ENCODE data around the gene GGTA1. TPM values are rescaled to one million over a fixed set of nuclear protein-coding genes. Genes with fewer than 3 reads are reported as not detected.
"Not testable (repeated sequence)": the region's sequence is repeated elsewhere in the genome, so short reads cannot be mapped to it uniquely, and the experiment has no call there.

The GGTA1 gene
- total RNA-seq, 4 donors from 2014 or later = 1.9 to 37.8 (median 3.5) TPM; not detected in 1

- Histone ChIP-seq H3K4me3 (no peak overlapping the region), H3K9me3 (no peaks in the 10 kb centered on the region), H3K27ac (no peak overlapping the region), H3K4me1 (no peaks in the 10 kb centered on the region), H3K36me3 (no peaks in the 10 kb centered on the region), H3K27me3 (no peaks in the 10 kb centered on the region)
- WGBS, 2 donors (ENCODE audit: low coverage in 1 of 2) = 72 to 83% methylated on average over 6 to 8 of the region's 8 CpGs
- no peak for DNase-seq
- in situ Hi-C loops (cut with MboI; ENCODE audit: low pct_ligation_motif_present in 1 of 4, low pct_unique_long_range_greater_than_20kb in 1 of 4, low sequenced_read_pairs in 3 of 4) = no loop called here
- TF ChIP-seq CTCF (IDR thresholded peaks at IDR 0.05) (no peak), POLR2AphosphoS5 (IDR thresholded peaks at IDR 0.05) (no peak), EP300 (IDR thresholded peaks at IDR 0.05; ENCODE audit: low read depth) (no peak), POLR2A (IDR thresholded peaks at IDR 0.05) (no peak)
- intact Hi-C loops (cut with DNase I; ENCODE audit: low total_unique reads) = no loop called here
Measured at GRCh38 chr9:121439711-121440664, 59.7 kb downstream of the GGTA1 start.

DNA sequence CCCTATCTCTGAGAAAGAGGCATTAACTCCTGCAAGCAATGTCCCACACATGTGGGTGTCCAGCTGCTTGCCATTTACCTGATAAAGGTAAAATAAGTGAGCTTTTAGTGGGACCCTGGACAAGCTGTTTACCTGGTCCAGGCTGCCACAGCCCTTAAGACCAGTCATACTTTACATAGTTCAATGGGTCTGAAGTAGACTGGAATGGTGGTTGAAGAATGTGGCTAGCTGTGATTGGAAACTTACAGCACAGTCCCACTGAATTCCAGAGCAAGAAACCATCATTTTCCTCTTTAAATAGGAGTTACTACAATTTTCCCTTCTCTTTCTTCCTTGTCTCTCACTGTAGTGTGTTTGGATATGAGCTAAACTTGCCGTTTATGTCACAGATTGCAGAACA lies 60.6 kb downstream of the GGTA1 start:
- Histone ChIP-seq H3K9me3 (no peaks in the 10 kb centered on the region), H3K4me3 (no peak overlapping the region), H3K36me3 (no peaks in the 10 kb centered on the region), H3K27ac (no peak overlapping the region), H3K27me3 (no peaks in the 10 kb centered on the region), H3K4me1 (no peaks in the 10 kb centered on the region)
- no peak for DNase-seq
- 37 to 43% methylated on average over 1 of the region's 1 CpG for WGBS, 2 donors (ENCODE audit: low coverage in 1 of 2)
- intact Hi-C loops (cut with DNase I; ENCODE audit: low total_unique reads) = no loop called here
- TF ChIP-seq CTCF (IDR thresholded peaks at IDR 0.05) = no peak
- no peak for TF ChIP-seq POLR2A (IDR thresholded peaks at IDR 0.05)
- no peak for TF ChIP-seq POLR2AphosphoS5 (IDR thresholded peaks at IDR 0.05)
- no peak for TF ChIP-seq EP300 (IDR thresholded peaks at IDR 0.05; ENCODE audit: low read depth)
- in situ Hi-C loops (cut with MboI; ENCODE audit: low pct_ligation_motif_present in 1 of 4, low pct_unique_long_range_greater_than_20kb in 1 of 4, low sequenced_read_pairs in 3 of 4) = no loop called here

DNA sequence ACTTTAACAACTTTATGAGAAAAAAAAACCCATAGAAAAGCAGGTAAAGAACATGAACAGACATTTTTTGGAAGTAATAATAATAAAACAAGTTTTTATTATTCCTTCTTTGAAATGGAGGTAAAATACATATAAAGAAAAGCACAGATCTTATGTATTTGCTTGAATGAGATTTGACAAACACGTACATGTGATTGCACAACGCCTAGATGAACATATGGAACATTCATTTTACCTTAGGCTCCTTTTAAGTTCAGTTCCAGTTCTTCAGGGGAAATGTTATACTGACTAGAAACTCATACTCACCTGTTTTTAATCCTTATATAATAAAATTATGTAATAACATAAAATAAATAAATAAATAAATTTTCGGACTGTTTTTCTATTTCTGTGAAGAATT lies 61.8 kb downstream of the GGTA1 start:
- no peak for DNase-seq
- intact Hi-C loops (cut with DNase I; ENCODE audit: low total_unique reads) = no loop called here
- Histone ChIP-seq H3K9me3 (no peaks in the 10 kb centered on the region), H3K4me1 (no peaks in the 10 kb centered on the region), H3K27me3 (no peaks in the 10 kb centered on the region), H3K27ac (no peak overlapping the region), H3K4me3 (no peak overlapping the region), H3K36me3 (no peaks in the 10 kb centered on the region)
- in situ Hi-C loops (cut with MboI; ENCODE audit: low pct_ligation_motif_present in 1 of 4, low pct_unique_long_range_greater_than_20kb in 1 of 4, low sequenced_read_pairs in 3 of 4) = no loop called here
- TF ChIP-seq POLR2AphosphoS5 (IDR thresholded peaks at IDR 0.05) = no peak
- no peak for TF ChIP-seq CTCF (IDR thresholded peaks at IDR 0.05)
- no peak for TF ChIP-seq POLR2A (IDR thresholded peaks at IDR 0.05)
- TF ChIP-seq EP300 (IDR thresholded peaks at IDR 0.05; ENCODE audit: low read depth) = no peak
- 88 to 91% methylated on average over 3 of the region's 3 CpGs for WGBS, 2 donors (ENCODE audit: low coverage in 1 of 2)

DNA sequence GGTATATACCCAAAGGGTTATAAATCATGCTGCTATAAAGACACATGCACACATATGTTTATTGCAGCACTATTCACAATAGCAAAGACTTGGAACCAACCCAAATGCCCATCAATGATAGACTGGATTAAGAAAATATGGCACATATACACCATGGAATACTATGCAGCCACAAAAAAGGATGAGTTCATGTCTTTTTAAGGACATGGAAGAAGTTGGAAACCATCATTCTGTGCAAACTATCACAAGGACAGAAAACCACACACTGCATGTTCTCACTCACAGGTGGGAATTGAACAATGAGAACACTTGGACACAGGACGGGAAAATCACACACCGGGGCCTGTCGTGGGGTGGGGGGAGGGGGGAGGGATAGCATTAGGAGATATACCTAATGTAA lies 62.6 kb downstream of the GGTA1 start:
- intact Hi-C loops (cut with DNase I; ENCODE audit: low total_unique reads) = not testable (repeated sequence)

More for the DNA sequence above, 62.6 kb downstream of the GGTA1 start:
- DNase-seq; H3K27me3 ChIP-seq; H3K27ac ChIP-seq; H3K36me3 ChIP-seq; H3K4me3 ChIP-seq; H3K9me3 ChIP-seq; in situ Hi-C loops (cut with MboI; ENCODE audit: low pct_ligation_motif_present in 1 of 4, low pct_unique_long_range_greater_than_20kb in 1 of 4, low sequenced_read_pairs in 3 of 4); H3K4me1 ChIP-seq: not testable (repeated sequence)
- 97 to 100% methylated on average over 1 to 3 of the region's 3 CpGs for WGBS, 2 donors (ENCODE audit: low coverage in 1 of 2)

Measured in transverse colon (tissue), 4 donors.